ENCODE data around the gene C1QL4. TPM values are rescaled to one million over a fixed set of nuclear protein-coding genes. Genes with fewer than 3 reads are reported as not detected.
"Not testable (repeated sequence)": the region's sequence is repeated elsewhere in the genome, so short reads cannot be mapped to it uniquely, and the experiment has no call there.

The C1QL4 gene
- total RNA-seq, 2 donors from 2014 or later, result not detected

DNA sequence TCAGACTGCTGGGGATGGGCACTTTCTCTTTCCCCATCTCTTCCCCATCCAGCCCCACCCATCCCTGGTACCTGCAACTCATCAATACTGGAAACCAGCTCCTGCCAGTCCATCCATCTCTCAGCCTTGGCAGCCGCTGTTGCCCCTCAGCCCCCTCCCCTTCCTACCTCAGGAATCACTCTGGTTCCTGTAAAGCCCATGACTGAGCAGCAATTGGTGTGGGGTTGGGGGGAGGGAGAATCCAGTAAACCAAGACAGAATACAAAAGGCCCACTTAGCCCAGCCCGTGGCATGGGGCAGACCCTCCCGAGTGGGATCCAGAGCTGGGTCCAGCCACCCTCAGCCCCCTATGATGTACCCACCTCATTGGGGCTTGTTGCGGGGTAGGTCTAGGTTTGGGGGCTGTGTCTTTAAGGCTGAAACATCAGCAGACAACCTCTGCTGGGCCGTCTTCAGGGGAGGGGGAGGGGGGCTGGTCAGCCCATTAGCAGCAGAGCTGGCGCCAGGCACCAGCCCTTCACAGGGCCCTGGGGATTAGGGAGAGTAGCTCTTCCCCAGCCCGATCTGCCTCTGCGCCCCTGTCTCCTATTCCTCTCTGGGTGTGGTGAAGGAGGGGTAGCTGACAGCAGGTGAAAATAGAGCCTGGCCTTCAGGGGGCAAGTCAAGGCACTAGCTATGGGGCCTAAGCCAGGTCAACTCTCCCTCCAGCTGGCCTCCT, 42.7 kb downstream of the C1QL4 start:
- intact Hi-C loops (cut with DNase I), result no loop called here
- DNase-seq (ENCODE audit: low spot score), result peak; percentile 42

DNA sequence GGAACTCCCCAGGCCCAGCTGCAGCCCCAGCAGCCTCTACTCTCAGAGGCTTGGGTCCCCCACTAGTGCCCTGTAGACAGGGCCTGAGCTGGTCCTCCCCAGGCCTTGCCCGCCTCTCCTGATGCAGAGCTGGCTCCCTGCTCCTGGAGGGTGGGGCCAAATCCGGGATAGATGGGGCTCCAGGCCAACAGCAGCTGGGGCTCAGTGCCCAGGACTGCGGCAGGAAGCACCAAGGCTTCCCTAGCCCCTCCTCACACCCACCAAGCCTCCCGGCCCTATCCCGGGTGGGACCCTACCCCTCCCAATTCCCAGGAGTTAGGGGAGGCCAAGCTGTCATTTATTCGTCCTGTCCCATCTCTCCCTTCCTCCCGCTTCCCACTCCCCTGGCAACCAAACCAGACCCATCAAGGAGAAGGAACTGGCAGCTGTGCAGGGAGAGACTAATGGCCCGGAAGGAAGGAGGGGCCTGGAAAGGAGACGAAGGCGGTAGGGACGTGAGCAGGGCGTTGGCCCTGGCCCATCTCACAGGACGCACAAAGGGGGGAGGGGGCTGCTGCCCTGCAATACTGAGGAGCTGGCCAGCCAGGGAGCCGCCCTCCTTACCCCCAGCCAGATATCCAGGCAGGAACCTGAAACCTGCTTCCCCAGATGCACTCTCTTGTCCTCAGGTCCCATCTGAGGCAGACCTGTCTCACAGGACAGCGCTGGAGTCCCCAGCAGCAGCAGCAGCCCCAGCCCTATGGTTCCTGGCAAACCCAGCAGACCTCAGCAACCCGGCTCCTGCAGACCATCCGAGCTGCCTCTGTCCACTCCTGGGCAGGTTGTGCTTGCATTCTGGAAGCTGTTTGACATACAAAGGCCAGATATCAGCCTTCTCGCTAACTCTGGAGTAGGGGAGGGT, 43.7 kb downstream of the C1QL4 start:
- intact Hi-C loops (cut with DNase I), result no loop called here
- no peak for DNase-seq (ENCODE audit: low spot score)

DNA sequence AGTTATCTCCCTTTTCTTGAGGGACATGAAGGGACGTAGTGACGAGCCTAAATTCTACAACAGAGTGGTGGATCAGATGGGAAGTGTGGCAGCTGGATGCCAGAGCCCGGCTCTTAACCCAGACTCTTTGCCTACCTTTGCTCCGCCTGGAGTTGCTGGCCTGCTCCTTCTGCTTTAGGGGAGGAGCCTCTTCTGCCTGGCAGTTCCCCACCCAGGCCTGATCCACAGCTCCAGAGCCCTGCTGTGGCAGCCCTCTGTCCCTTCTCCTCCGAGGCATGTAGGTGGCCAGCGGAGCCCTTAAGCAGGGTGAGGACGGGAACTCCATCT, 44.3 kb downstream of the C1QL4 start:
- intact Hi-C loops (cut with DNase I), result no loop called here

DNA sequence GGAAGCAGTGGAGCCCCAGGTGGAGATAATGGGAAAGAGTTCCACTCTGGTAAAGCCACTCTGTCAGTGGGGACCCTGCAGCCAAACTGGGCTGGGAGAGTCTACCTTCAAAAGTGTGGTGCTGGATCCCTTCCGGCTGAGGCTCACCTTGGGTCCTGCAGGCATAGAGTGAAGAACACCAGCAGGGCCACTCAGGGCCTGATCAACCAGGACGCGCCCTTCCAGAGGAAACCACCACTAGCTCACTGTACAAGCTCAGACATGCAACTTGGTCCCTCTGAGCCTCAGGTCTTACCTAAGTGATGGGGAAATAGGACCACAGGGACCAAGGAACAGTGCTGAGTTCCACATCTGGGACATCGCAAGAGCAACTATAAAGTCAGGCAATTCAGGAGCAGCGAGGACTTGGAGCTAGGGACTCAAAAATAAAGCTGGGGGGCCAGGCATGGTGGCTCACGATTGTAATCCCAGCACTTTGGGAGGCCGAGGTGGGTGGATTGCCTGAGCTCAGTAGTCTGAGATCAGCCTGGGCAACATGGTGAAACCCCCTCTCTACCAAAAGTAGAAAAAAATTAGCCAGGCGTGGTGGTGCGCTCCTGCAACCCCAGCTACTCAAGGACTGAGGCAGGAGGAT, 47.9 kb downstream of the C1QL4 start:
- intact Hi-C loops (cut with DNase I), result loop anchor here in 1 of 2 donors (5.0 kb wide), 1 partner anchor 58 kb away; the partner anchor contains the start of gene DNAJC22
- no peak for DNase-seq (ENCODE audit: low spot score)

More for the DNA sequence above, 44.3 kb downstream of the C1QL4 start:
- no peak for DNase-seq (ENCODE audit: low spot score)

DNA sequence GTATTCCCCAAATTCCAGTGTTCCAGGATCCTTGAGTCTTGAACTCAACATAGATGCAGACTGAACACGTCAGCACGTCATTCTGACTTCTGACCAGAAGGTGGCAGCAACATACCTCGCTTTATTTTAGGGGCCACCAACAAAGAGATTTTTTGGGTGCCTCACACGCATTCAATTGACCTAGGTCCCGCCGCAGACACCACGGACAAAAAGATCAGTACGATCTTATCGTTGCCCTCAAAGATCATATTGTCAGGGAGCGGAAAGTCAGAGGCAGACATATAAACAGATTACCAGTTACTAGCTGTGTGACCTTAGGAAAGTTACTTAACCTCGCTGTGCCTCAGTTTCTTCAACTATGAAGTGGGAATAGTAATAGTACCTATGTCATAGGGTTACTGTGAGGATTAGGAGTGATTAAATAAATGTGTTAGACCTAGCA, 48.6 kb downstream of the C1QL4 start:
- intact Hi-C loops (cut with DNase I), result loop anchor here in 1 of 2 donors (5.0 kb wide), 1 partner anchor 59 kb away; the partner anchor contains the start of gene DNAJC22
- DNase-seq (ENCODE audit: low spot score), result no peak

DNA sequence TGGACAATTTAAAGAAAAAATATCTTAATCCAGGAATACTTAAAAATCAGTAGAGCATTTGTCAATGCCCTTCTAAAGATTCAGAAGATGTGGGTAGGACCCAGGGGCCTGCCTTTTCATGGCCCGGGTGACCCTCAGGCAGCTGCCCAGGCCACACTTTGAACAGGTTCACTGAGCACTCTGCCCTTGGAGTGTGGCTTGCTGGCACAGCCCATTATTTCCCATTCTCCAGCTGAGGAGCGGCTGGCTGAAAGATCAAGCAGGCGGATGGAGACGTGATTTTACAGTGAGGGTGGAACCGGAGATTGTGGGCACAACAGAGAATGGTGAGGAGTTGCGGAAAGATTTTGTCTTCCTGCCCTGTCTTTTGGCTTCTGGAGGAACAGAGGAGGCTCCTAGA, 49.1 kb downstream of the C1QL4 start:
- intact Hi-C loops (cut with DNase I), result loop anchor here in 1 of 2 donors (5.0 kb wide), 1 partner anchor 59 kb away; the partner anchor contains the start of gene DNAJC22
- DNase-seq (ENCODE audit: low spot score), result no peak

DNA sequence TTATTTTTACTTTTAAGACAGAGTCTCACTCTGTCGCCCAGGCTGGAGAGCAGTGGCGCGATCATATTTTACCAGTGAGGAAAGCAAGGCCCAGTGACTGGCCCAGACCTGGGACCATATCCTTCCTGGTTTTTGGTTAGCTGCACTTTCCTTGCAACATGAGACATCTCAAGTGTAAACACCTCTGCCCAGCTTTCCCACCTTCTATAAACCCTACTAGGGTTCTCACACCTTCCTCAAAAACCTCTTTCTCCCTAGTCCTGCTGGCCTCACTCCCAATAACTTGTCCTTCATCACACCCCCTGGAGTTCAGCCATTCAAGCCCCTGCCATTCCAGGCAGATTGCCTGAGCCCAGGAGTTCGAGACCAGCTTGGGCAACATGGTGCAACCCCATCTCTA, 52.3 kb downstream of the C1QL4 start:
- intact Hi-C loops (cut with DNase I), result loop anchor here in 1 of 2 donors (5.0 kb wide), 1 partner anchor 63 kb away; the partner anchor contains the start of gene DNAJC22
- no peak for DNase-seq (ENCODE audit: low spot score)

DNA sequence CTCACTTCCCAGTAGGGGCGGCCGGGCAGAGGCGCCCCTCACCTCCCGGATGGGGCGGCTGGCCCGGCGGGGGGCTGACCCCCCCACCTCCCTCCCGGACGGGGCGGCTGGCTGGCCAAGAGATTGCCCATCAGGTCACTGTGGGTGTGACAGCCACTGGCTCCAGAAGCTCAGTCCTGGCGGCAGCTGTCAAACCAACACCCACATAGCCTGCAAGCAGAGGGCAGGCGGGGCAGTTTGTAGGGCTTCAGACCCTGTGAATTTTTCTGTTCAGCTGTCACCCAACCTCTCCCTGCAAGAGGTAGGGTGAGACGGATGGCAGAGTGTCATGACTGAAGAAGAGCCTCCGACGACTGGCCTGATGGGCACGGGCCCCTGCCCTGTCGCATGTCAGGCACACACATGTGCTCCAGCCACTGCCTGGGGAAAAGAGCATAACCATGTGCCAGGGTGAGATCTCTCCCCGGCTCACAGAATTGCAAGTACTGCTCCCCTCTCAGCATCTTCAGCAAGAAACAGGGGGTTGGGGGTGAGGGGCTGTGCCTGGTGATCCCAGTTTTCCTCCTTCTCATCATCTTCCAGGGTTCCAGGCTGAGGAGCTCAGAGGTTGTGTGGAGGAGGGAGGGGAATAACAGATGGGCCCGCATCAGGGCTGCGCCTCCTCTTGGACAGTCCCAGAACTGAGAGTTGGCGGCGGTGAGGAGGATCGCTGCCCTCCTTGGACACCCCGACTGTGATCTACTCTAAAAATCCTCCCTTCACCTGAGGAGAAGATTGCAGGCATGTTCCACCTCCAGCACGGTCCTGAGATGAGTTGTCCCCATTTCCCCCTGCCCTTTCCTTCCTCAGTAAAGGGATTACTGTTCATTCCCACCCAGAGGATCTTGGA, 53.2 kb downstream of the C1QL4 start:
- intact Hi-C loops (cut with DNase I), result no loop called here

DNA sequence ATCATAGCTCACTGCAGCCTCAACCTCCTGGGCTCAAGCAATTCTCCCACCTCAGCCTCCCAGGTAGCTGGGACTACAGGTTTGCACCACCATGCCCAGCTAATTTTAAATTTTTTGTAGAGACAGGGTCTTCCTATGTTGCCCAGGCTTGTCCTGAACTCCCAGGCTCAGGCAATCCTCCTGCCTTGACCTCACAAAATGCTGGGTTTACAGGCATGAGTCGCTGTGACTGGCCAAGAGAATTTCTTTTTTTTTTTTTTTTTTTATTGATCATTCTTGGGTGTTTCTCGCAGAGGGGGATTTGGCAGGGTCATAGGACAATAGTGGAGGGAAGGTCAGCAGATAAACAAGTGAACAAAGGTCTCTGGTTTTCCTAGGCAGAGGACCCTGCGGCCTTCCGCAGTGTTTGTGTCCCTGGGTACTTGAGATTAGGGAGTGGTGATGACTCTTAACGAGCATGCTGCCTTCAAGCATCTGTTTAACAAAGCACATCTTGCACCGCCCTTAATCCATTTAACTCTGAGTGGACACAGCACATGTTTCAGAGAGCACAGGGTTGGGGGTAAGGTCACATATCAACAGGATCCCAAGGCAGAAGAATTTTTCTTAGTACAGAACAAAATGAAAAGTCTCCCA, 54.1 kb downstream of the C1QL4 start:
- DNase-seq (ENCODE audit: low spot score); intact Hi-C loops (cut with DNase I): not testable (repeated sequence)

More for the DNA sequence above, 53.2 kb downstream of the C1QL4 start:
- no peak for DNase-seq (ENCODE audit: low spot score)

Other genes starting within 250 kb of the C1QL4 start
- gene DHH, start 242.4 kb downstream of the C1QL4 start, total RNA-seq, result 1 to 10 TPM in 1 of 2 donors, under 1 TPM in 1; 0.93 to 2.7 TPM
- gene LMBR1L, start 226.3 kb downstream of the C1QL4 start, total RNA-seq, result 10 to 100 TPM; 37.7 to 40.8 TPM
- 100 to 1,000 TPM; 763 to 783 TPM for gene TUBA1B, start 205.8 kb downstream of the C1QL4 start, total RNA-seq
- 100 to 1,000 TPM; 240 to 247 TPM for gene TUBA1A, start 148.1 kb downstream of the C1QL4 start, total RNA-seq
- 100 to 1,000 TPM; 172 to 219 TPM for gene TUBA1C, start 72.1 kb downstream of the C1QL4 start, total RNA-seq
- under 1 TPM; 0.32 to 0.67 TPM for gene PRPH, start 42.0 kb downstream of the C1QL4 start, total RNA-seq
- gene TROAP, start 13.9 kb downstream of the C1QL4 start, total RNA-seq, result under 1 TPM; 0.10 to 0.60 TPM
- gene DNAJC22, start 9.7 kb upstream of the C1QL4 start, total RNA-seq, result under 1 TPM in 1 of 2 donors, not detected in 1; 0.05 TPM
- 10 to 100 TPM; 12.1 to 14.8 TPM for gene SPATS2, start 30.3 kb upstream of the C1QL4 start, total RNA-seq
- under 1 TPM; 0.10 to 0.28 TPM for gene KCNH3, start 201.8 kb upstream of the C1QL4 start, total RNA-seq
- 10 to 100 TPM; 37.3 to 38.1 TPM for gene MCRS1, start 231.0 kb upstream of the C1QL4 start, total RNA-seq